H9 (cell line): Measurements from ENCODE around the gene ME3. TPM values are rescaled to one million over a fixed set of nuclear protein-coding genes. Genes with fewer than 3 reads are reported as not detected.

Source experiments
- DNase-seq: peaks from one replicate; pipeline ENCODE4 v3.0.0-alpha.2; 2017
- H2AFZ ChIP-seq: one replicate; pipeline ENCODE4 v1.6.1; 2013; ENCODE audit warnings: mild to moderate bottlenecking, low read length, control low read depth, moderate library complexity
- H2AK5ac ChIP-seq: 2 replicates; pipeline ENCODE4 v1.6.1; 2013; ENCODE audit warnings: low read length, control low read depth, mixed read lengths; ENCODE audit not compliant: insufficient read length
- H2BK120ac ChIP-seq: one replicate; pipeline ENCODE4 v1.6.1; 2013; ENCODE audit warnings: low read depth, mild to moderate bottlenecking, low read length, control low read depth, inconsistent platforms; ENCODE audit not compliant: poor library complexity, severe bottlenecking
- H2BK12ac ChIP-seq: 2 replicates; pipeline ENCODE4 v1.6.1; 2013; ENCODE audit warnings: low read length, control low read depth, mixed read lengths, low read depth; ENCODE audit not compliant: insufficient read length
- H2BK15ac ChIP-seq: 2 replicates; pipeline ENCODE4 v1.6.1; 2013; ENCODE audit warnings: low read depth, low read length, control low read depth
- H2BK20ac ChIP-seq: one replicate; pipeline ENCODE4 v1.6.1; 2013; ENCODE audit warnings: low read depth, mild to moderate bottlenecking, low read length, control low read depth, inconsistent platforms; ENCODE audit not compliant: poor library complexity, severe bottlenecking
- H2BK5ac ChIP-seq: 2 replicates; pipeline ENCODE4 v1.6.1; 2013; ENCODE audit warnings: low read length, control low read depth, mixed read lengths; ENCODE audit not compliant: insufficient read length
- H3K14ac ChIP-seq: 2 replicates; pipeline ENCODE4 v1.6.1; 2013; ENCODE audit warnings: low read length, control low read depth; ENCODE audit not compliant: insufficient read depth
- H3K18ac ChIP-seq: 2 replicates; pipeline ENCODE4 v1.6.1; 2013; ENCODE audit warnings: low read depth, mild to moderate bottlenecking, mixed read lengths, low read length, control low read depth; ENCODE audit not compliant: insufficient read length
- H3K23ac ChIP-seq: 2 replicates; pipeline ENCODE4 v1.6.1; 2013; ENCODE audit warnings: low read length, control low read depth, mixed read lengths, low read depth; ENCODE audit not compliant: insufficient read length
- H3K23me2 ChIP-seq: 2 replicates; pipeline ENCODE4 v1.6.1; 2013; ENCODE audit warnings: low read depth, mild to moderate bottlenecking, mixed read lengths, low read length, control low read depth; ENCODE audit not compliant: insufficient read length, poor library complexity, severe bottlenecking
- H3K27ac ChIP-seq: 2 replicates; pipeline ENCODE4 v1.5.1; 2013; ENCODE audit warnings: low read length, control low read depth, mixed read lengths, low read depth; ENCODE audit not compliant: insufficient read length
- H3K27me3 ChIP-seq: 2 replicates; pipeline ENCODE4 v1.6.1; 2013; ENCODE audit warnings: low read length, control low read depth, inconsistent platforms; ENCODE audit not compliant: insufficient read depth
- H3K4ac ChIP-seq: 2 replicates; pipeline ENCODE4 v1.6.1; 2013; ENCODE audit warnings: low read depth, mild to moderate bottlenecking, control low read depth, inconsistent platforms, low read length, moderate library complexity
- H3K4me1 ChIP-seq: 2 replicates; pipeline ENCODE4 v1.6.1; 2013; ENCODE audit warnings: low read length, control low read depth, inconsistent platforms; ENCODE audit not compliant: insufficient read depth
- H3K4me2 ChIP-seq: 2 replicates; pipeline ENCODE4 v1.6.1; 2013; ENCODE audit warnings: low read length, control low read depth, mixed read lengths; ENCODE audit not compliant: insufficient read length, insufficient read depth
- H3K56ac ChIP-seq: 2 replicates; pipeline ENCODE4 v1.6.1; 2013; ENCODE audit warnings: low read depth, mild to moderate bottlenecking, mixed read lengths, low read length, control low read depth; ENCODE audit not compliant: insufficient read length
- H3K79me1 ChIP-seq: 2 replicates; pipeline ENCODE4 v1.6.1; 2013; ENCODE audit warnings: low read depth, mild to moderate bottlenecking, moderate library complexity, low read length, control low read depth, inconsistent platforms; ENCODE audit not compliant: insufficient read depth, poor library complexity, severe bottlenecking
- H3K79me2 ChIP-seq: 2 replicates; pipeline ENCODE4 v1.6.1; 2013; ENCODE audit warnings: low read length, control low read depth, inconsistent platforms; ENCODE audit not compliant: insufficient read depth
- H3K9ac ChIP-seq: 2 replicates; pipeline ENCODE4 v1.6.1; 2013; ENCODE audit warnings: low read length, control low read depth, mixed read lengths; ENCODE audit not compliant: insufficient read length; ENCODE audit errors: extremely low read depth
- H3K9me3 ChIP-seq: one replicate; pipeline ENCODE4 v1.6.1; 2013; ENCODE audit warnings: low read depth, low read length, inconsistent platforms; ENCODE audit not compliant: control insufficient read depth
- H3T11ph ChIP-seq: one replicate; pipeline ENCODE4 v1.6.1; 2013; ENCODE audit warnings: mild to moderate bottlenecking, low read length, control low read depth, inconsistent platforms
- H4K20me1 ChIP-seq: one replicate; pipeline ENCODE4 v1.6.1; 2013; ENCODE audit not compliant: control insufficient read depth, insufficient read length, insufficient read depth
- H4K5ac ChIP-seq: 2 replicates; pipeline ENCODE4 v1.6.1; 2013; ENCODE audit warnings: low read depth, mild to moderate bottlenecking, mixed read lengths, low read length, control low read depth; ENCODE audit not compliant: insufficient read length
- H4K8ac ChIP-seq: replicated peaks from 2 replicates; pipeline ENCODE4 v1.6.1; 2013; ENCODE audit warnings: low read length, control low read depth, mixed read lengths, low read depth; ENCODE audit not compliant: insufficient read length
- H4K91ac ChIP-seq: 2 replicates; pipeline ENCODE4 v1.6.1; 2013; ENCODE audit warnings: low read depth, mild to moderate bottlenecking, moderate library complexity, mixed read lengths, low read length, control low read depth; ENCODE audit not compliant: insufficient read length
- H3K27ac Mint-ChIP-seq, 3 experiments: 2 replicates in 2 of 3; 3 replicates in 1 of 3; pipeline ENCODE4 v1.8.0; 2020 to 2021; ENCODE audit warnings: mixed read lengths in 3 of 3, mild to moderate bottlenecking in 1 of 3, moderate library complexity in 1 of 3
- H3K27me3 Mint-ChIP-seq: 2 replicates; pipeline ENCODE4 v1.8.0; 2021; ENCODE audit warnings: low read depth, mild to moderate bottlenecking, moderate library complexity, mixed read lengths
- H3K36me3 Mint-ChIP-seq, 3 experiments: 2 replicates in 2 of 3; 3 replicates in 1 of 3; pipeline ENCODE4 v1.8.0; 2020 to 2021; ENCODE audit warnings: low read depth in 3 of 3, mixed read lengths in 3 of 3; ENCODE audit not compliant: insufficient read depth in 1 of 3
- H3K4me1 Mint-ChIP-seq, 2 experiments: 2 replicates each; pipeline ENCODE4 v1.8.0; 2020; ENCODE audit warnings: mixed read lengths in 2 of 2
- H3K4me3 Mint-ChIP-seq, 2 experiments: 2 replicates in 1 of 2; 3 replicates in 1 of 2; pipeline ENCODE4 v1.8.0; 2020 to 2021; ENCODE audit warnings: mild to moderate bottlenecking in 2 of 2, mixed read lengths in 2 of 2, moderate library complexity in 1 of 2
- H3K9me3 Mint-ChIP-seq, 2 experiments: 2 replicates in 1 of 2; 3 replicates in 1 of 2; pipeline ENCODE4 v1.8.0; 2020; ENCODE audit warnings: mild to moderate bottlenecking in 2 of 2, mixed read lengths in 2 of 2, moderate library complexity in 1 of 2
- WGBS: extraction: QIAGEN DNeasy Blood & Tissue Kit; methylation state at CpG from one replicate; pipeline ENCODE4 v1.1.7; 2013; ENCODE audit warnings: missing lambda C conversion rate, low lambda C conversion rate, mixed read lengths; ENCODE audit not compliant: insufficient read length; ENCODE audit errors: extremely low coverage; 5-methylcytosine and 5-hydroxymethylcytosine counted together
- total RNA-seq: library from RNA; stranded (reverse); gene quantifications from 2 replicates; pipeline ENCODE4 v1.2.1, GENCODE V29; 2021
- TF ChIP-seq, protein P1 (sequence below): fragments of 200-600 bp; sonication (generic); conservative IDR thresholded peaks from 3 replicates; pipeline ENCODE4 v1.8.0; 2021; ENCODE audit warnings: antibody characterized with exemption, mild to moderate bottlenecking

ME3 gene
- total RNA-seq, 1 experiment from 2014 or later, result 2.8 TPM

DNA sequence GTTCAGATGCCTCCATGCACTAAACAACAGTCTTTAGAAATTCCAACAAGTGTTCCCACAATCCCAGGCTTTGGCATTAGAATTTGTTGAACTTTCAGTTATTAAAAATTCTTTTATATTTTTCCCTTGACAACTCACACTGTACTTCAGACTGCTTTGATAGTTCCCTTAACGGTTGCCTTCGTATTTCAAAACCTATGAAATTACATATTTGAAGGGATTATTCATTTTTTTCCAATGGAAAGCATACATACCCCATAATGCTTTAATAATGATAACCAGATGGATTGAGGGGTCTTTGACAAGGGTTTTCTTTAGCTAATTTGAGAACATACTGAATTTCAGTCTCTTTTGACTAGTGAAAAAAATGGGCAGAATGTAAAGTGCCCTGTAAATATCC is 76.5 kb downstream of the ME3 start:
- H3K14ac ChIP-seq, result no peak overlapping the region
- no peak overlapping the region for H3K23ac ChIP-seq
- Mint-ChIP-seq H3K36me3 (peaks cover 11 to 35% (median 12%) of the 10 kb centered on the region in 3 experiments), H3K27me3 (no peaks in the 10 kb centered on the region), H3K27ac (no peak overlapping the region), H3K4me3 (no peak overlapping the region), H3K9me3 (peaks cover 30 to 33% of the 10 kb centered on the region in 2 experiments), H3K4me1 (peaks cover 40 to 46% of the 10 kb centered on the region in 2 experiments)
- no peak overlapping the region for H2BK5ac ChIP-seq
- no peak overlapping the region for H2BK20ac ChIP-seq
- H2AK5ac ChIP-seq, result no peak overlapping the region
- TF ChIP-seq, protein P1, sequence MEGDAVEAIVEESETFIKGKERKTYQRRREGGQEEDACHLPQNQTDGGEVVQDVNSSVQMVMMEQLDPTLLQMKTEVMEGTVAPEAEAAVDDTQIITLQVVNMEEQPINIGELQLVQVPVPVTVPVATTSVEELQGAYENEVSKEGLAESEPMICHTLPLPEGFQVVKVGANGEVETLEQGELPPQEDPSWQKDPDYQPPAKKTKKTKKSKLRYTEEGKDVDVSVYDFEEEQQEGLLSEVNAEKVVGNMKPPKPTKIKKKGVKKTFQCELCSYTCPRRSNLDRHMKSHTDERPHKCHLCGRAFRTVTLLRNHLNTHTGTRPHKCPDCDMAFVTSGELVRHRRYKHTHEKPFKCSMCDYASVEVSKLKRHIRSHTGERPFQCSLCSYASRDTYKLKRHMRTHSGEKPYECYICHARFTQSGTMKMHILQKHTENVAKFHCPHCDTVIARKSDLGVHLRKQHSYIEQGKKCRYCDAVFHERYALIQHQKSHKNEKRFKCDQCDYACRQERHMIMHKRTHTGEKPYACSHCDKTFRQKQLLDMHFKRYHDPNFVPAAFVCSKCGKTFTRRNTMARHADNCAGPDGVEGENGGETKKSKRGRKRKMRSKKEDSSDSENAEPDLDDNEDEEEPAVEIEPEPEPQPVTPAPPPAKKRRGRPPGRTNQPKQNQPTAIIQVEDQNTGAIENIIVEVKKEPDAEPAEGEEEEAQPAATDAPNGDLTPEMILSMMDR, result no peak
- no peak overlapping the region for H3K4ac ChIP-seq
- no peak for DNase-seq
- no peaks in the 10 kb centered on the region for H4K20me1 ChIP-seq
- no peak overlapping the region for H2BK120ac ChIP-seq
- H3K4me2 ChIP-seq, result no peak overlapping the region
- no peak overlapping the region for H3K56ac ChIP-seq
- H3K23me2 ChIP-seq, result no peaks in the 10 kb centered on the region
- no peak overlapping the region for H4K5ac ChIP-seq
- H3K9me3 ChIP-seq, result peaks cover 15% of the 10 kb centered on the region
- H3K9ac ChIP-seq, result no peak overlapping the region
- H3T11ph ChIP-seq, result no peak overlapping the region
- H3K18ac ChIP-seq, result no peak overlapping the region
- no peaks in the 10 kb centered on the region for H3K79me1 ChIP-seq
- WGBS, result no CpG with 5 or more reads among the region's 2 CpGs
- H3K79me2 ChIP-seq, result no peaks in the 10 kb centered on the region
- no peak overlapping the region for H2BK12ac ChIP-seq
- H3K27me3 ChIP-seq, result no peaks in the 10 kb centered on the region
- H2BK15ac ChIP-seq, result no peak overlapping the region
- H4K91ac ChIP-seq, result no peak overlapping the region
- no peak overlapping the region for H2AFZ ChIP-seq
- peaks cover 9% of the 10 kb centered on the region; the same call in 1 of the 2 replicates for H3K4me1 ChIP-seq
- H3K27ac ChIP-seq, result no peak overlapping the region
- H4K8ac ChIP-seq, result no peak overlapping the region
